Hepatic stellate cell (primary cell): Measurements from ENCODE around the gene FOXS1.

ENCODE experiments used
- DNase-seq: peaks from one replicate; pipeline ENCODE4 v3.0.0; 2011; ENCODE audit warnings: low spot score

Gene FOXS1

DNA sequence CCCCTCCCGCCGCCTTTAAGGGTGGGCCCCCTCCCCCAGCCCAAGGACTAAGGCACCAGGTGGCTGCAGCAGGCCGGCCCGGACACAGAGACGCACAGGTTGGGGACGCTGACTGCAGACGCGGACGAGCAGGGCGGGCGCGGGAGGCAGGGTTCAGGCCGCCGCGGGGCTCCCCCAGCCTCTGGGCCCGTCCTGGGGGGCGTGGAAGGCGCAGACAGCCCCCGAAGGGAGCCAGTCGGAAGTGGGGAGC lies 15.7 kb upstream of the FOXS1 start:
- no peak for DNase-seq

GRCh38 chr20:31860390-31861134 lies 15.2 kb upstream of the FOXS1 start:
- no peak for DNase-seq

- no peak for DNase-seq
Measured at GRCh38 chr20:31859998-31860380, 14.6 kb upstream of the FOXS1 start.

GRCh38 chr20:31859266-31859997 lies 14.0 kb upstream of the FOXS1 start:
- DNase-seq, result no peak

DNA sequence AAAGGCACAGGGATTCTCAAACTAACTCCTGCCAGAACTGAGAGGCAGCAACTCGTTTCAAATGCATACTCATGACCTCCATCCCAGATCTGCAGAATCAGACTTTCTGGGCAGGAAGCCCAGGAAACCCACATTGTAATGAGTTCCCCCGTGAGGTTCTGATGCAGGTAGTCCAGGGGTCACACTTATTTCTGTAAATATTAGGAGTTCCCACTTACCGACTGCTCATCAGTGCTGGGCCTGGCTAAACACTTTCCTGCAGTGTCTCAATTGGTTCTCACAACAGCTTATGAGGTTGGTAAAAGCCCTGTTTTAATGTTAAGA lies 13.3 kb upstream of the FOXS1 start:
- DNase-seq, result no peak

DNA sequence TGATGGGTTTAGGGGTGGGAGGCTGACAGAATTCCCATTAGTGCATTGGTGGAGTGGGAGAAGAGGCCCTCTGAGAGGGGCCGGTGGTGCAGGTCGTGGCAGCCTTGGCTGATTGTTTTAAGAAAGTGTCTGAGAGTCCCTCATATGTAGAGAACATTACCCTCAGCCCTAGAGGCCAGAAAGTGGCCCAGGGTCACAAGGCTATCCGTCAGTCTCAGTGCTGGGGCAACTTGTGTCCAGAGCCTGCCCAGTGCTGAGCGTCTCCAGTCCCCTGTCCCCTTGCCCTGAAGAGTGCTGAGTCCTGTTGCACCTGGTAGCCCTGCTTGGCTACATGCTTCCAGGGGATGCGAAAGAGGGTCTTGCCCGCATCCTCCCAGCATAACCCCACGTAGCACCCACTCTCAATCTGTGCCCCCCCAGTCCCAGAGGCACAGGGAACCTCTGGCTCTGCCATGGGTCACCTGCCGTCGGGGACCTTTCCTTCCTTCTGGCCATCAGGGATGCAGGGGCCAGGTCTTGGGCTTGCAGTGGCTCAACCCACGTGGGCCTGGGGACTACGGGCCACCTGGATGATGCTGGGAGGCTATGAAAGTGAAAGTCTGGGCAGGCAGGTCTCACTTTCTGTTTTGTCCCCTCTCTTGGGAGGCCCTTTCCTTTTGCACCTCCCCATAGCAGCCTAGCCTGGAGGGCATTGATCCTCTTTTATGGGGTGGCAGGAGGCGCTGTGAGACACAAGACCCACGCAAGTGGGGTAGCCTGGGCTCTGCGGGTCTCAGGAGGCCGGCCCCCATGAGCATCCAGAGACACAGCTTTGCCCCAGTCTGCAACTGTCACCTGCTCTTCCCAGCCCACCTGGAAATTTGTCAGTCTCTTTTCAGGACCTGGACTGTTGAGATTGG lies 12.7 kb upstream of the FOXS1 start:
- no peak for DNase-seq

- no peak for DNase-seq
Measured at GRCh38 chr20:31856516-31856915, 11.1 kb upstream of the FOXS1 start.

DNA sequence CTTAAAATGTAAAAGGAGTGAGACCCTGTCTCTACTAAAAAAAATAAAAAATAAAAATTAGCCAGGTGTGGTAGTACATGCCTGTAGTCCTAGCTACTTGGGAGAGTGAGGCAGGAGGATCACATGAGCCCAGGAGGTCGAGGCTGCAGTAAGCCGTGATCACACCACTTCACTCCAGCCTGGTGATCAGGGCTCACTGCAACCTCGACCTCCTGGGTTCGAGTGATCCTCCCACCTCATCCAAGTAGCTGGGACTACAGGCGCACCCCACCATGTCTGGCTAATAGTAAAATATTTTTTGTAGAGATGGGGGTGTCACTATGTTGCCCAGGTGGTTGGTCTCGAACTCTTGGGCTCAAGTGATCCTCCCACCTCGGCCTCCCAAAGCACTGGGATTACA lies 8.1 kb upstream of the FOXS1 start:
- no peak for DNase-seq

- DNase-seq, result no peak
Measured at GRCh38 chr20:31851240-31851955, 6.0 kb upstream of the FOXS1 start.

- DNase-seq, result no peak
Measured at GRCh38 chr20:31849306-31849930, 4.0 kb upstream of the FOXS1 start.

- DNase-seq, result no peak
Measured at GRCh38 chr20:31848088-31848999, 2.9 kb upstream of the FOXS1 start.

GRCh38 chr20:31846793-31847138 lies 1.4 kb upstream of the FOXS1 start:
- no peak for DNase-seq

- no peak for DNase-seq
Measured at GRCh38 chr20:31844737-31845299, 586 bp downstream of the FOXS1 start.

GRCh38 chr20:31843881-31844280 lies 1.5 kb downstream of the FOXS1 start:
- DNase-seq, result no peak

- DNase-seq, result no peak
Measured at GRCh38 chr20:31843288-31843687, 2.1 kb downstream of the FOXS1 start.

DNA sequence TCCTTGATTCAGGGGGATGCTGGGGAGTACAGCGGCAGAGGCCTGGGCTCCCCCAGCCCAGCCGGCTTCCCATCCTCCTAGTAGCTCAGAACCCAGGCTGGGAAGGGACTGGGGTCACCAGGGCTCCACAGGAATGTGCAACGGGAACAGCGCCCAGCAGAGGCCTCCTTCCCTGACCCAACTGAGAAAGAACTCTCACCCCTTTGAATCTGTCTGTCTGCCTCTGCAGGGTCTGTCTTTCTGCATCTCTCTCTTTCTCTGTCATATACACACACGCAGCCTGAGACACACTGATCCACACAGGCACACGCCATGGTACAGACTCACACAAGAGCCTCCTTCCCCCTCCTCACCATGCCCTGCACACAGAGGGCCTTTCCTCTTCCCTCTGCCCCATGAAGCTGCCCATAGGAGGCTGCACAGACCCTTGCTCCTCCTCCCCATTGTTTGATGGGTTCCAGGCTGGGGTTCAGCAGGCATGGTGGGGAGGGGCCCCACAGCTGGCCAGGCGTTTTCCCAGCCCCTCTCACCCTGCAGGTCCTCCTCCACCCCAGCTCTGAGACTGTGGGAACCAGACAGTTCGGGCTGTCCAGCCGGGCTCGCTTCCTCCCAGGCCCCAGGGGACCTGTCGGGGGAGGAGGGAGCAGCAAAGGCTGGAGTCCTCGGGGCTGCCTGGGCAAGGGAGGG lies 2.8 kb downstream of the FOXS1 start:
- DNase-seq, result peak; percentile 94

DNA sequence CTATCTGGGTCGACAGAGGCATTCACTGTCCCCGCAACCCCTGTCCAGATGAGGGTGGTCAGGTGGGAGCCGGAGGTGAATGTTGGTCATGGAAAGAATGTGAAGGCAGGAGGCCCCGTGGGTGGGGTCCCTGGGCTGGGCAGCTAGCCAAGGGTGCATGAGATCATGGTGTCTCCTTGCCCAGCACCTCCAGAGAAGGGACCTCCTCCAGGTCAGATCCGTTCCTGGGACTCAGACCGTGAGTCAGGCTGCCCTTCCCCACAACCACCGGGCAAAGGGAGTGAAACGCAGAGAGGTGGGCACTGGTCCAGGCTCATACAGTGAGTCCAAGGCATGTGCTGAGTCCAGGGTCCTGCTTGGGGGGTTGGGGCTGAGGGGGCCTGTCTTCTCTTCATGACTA lies 3.5 kb downstream of the FOXS1 start:
- DNase-seq, result peak; percentile 77

- DNase-seq, result no peak
Measured at GRCh38 chr20:31840906-31841816, 4.2 kb downstream of the FOXS1 start.
